ENCODE results near the gene ZFC3H1.

- TF ChIP-seq, protein P1, sequence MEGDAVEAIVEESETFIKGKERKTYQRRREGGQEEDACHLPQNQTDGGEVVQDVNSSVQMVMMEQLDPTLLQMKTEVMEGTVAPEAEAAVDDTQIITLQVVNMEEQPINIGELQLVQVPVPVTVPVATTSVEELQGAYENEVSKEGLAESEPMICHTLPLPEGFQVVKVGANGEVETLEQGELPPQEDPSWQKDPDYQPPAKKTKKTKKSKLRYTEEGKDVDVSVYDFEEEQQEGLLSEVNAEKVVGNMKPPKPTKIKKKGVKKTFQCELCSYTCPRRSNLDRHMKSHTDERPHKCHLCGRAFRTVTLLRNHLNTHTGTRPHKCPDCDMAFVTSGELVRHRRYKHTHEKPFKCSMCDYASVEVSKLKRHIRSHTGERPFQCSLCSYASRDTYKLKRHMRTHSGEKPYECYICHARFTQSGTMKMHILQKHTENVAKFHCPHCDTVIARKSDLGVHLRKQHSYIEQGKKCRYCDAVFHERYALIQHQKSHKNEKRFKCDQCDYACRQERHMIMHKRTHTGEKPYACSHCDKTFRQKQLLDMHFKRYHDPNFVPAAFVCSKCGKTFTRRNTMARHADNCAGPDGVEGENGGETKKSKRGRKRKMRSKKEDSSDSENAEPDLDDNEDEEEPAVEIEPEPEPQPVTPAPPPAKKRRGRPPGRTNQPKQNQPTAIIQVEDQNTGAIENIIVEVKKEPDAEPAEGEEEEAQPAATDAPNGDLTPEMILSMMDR (IDR thresholded peaks at IDR 0.05; ENCODE audit: extremely low read depth in 1 of 2, insufficient read depth in 1 of 2, low read depth in 1 of 2, low read length in 2 of 2): no peak
- TF ChIP-seq, protein P2, sequence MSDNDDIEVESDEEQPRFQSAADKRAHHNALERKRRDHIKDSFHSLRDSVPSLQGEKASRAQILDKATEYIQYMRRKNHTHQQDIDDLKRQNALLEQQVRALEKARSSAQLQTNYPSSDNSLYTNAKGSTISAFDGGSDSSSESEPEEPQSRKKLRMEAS (IDR thresholded peaks at IDR 0.05; ENCODE audit: insufficient read depth, insufficient read length): no peak
- TF ChIP-seq POLR2A (IDR thresholded peaks at IDR 0.05; ENCODE audit: low read depth, low read length) (no peak), JUN (IDR thresholded peaks at IDR 0.05; ENCODE audit: borderline replicate concordance, insufficient read depth, insufficient read length, low read depth) (no peak)
Observed at GRCh38 chr12:71684081-71684480, 20.4 kb upstream of the ZFC3H1 start.
